Endothelial cell of umbilical vein (primary cell): ENCODE data around the gene SPRED1. TPM values are rescaled to one million over a fixed set of nuclear protein-coding genes. Genes with fewer than 3 reads are reported as not detected.

ENCODE experiments used
- BruUV-seq: library from RNA; stranded (reverse); fragments of 400-500 nt; replicated peaks from 2 replicates; lab custom pipeline; 2021; lab: Mats Ljungman, UMichigan
- CTCF ChIA-PET: fragments of 300-600, 350-600 bp; sonication (Branson Sonifier 250); formaldehyde crosslinking; loops from one replicate; lab custom pipeline; 2021; ENCODE audit warnings: antibody characterized with exemption, inconsistent platforms; lab: Charles Lee
- POLR2A ChIA-PET: fragments of 300-600, 350-600 bp; sonication (Branson Sonifier 250); formaldehyde crosslinking; loops from one replicate; lab custom pipeline; 2021; ENCODE audit warnings: antibody characterized with exemption, inconsistent platforms; lab: Charles Lee
- DNase-seq: peaks from one replicate; pipeline ENCODE4 v3.0.0-alpha.2; 2011; ENCODE audit warnings: low read depth, low spot score
- FAIRE-seq: peaks from 2 replicates; lab custom pipeline; 2011; peaks lifted over from hg19 to GRCh38; lab: Jason Lieb, UNC
- H2AFZ ChIP-seq: 2 replicates; pipeline ENCODE4 v1.6.0; 2012; ENCODE audit warnings: low read depth, low read length, control low read depth, inconsistent platforms
- H3K27ac ChIP-seq: 2 replicates; pipeline ENCODE4 v1.5.1; 2011; ENCODE audit warnings: low read depth, mild to moderate bottlenecking, control low read depth, low read length, moderate library complexity; ENCODE audit not compliant: insufficient read depth
- H3K27me3 ChIP-seq, 2 experiments: 2 replicates each; pipeline versions ENCODE4 v1.6.0 to v1.6.1; 2011; ENCODE audit warnings: low read length in 2 of 2, mixed read lengths in 1 of 2; ENCODE audit not compliant: control insufficient read depth in 2 of 2, insufficient read depth in 2 of 2
- H3K36me3 ChIP-seq, 2 experiments: 2 replicates in 1 of 2; 3 replicates in 1 of 2; pipeline ENCODE4 v1.5.1; 2011; ENCODE audit warnings: low read length in 2 of 2, mild to moderate bottlenecking in 1 of 2, moderate library complexity in 1 of 2; ENCODE audit not compliant: control insufficient read depth in 2 of 2, insufficient read depth in 2 of 2; ENCODE audit errors: extremely low read depth in 1 of 2
- H3K4me1 ChIP-seq: 3 replicates; pipeline ENCODE4 v1.5.1; 2011; ENCODE audit warnings: mild to moderate bottlenecking, low read length; ENCODE audit not compliant: control insufficient read depth, insufficient read depth; ENCODE audit errors: extremely low read depth
- H3K4me2 ChIP-seq: 2 replicates; pipeline ENCODE4 v1.6.1; 2011; ENCODE audit warnings: low read length, control low read depth, mixed read lengths; ENCODE audit not compliant: insufficient read depth
- H3K4me3 ChIP-seq, 3 experiments: fragments of 200-600 bp in 1 of 3; sonication (generic), shearing (Covaris generic) in 1 of 3; replicated peaks in 1 of 3; 2 replicates each; pipeline ENCODE4 v1.5.1; 2011 to 2016; ENCODE audit warnings: control low read depth in 3 of 3, low read length in 3 of 3, mild to moderate bottlenecking in 2 of 3, inconsistent platforms in 1 of 3, low read depth in 1 of 3, moderate library complexity in 1 of 3; ENCODE audit not compliant: insufficient read depth in 1 of 3
- H3K79me2 ChIP-seq: 2 replicates; pipeline ENCODE4 v1.6.0; 2012; ENCODE audit warnings: low read length, inconsistent platforms; ENCODE audit not compliant: control insufficient read depth, insufficient read depth
- H3K9ac ChIP-seq: replicated peaks from 2 replicates; pipeline ENCODE3; 2011; ENCODE audit warnings: low read length, control low read depth; ENCODE audit not compliant: insufficient read depth; ENCODE audit errors: extremely low read depth
- H3K9me1 ChIP-seq: replicated peaks from 3 replicates; pipeline ENCODE4 v1.6.0; 2011; ENCODE audit warnings: mild to moderate bottlenecking, low read length; ENCODE audit not compliant: control insufficient read depth, insufficient read depth; ENCODE audit errors: extremely low read depth
- H3K9me3 ChIP-seq: replicated peaks from 2 replicates; pipeline ENCODE4 v1.5.1; 2012; ENCODE audit warnings: low read length, inconsistent platforms; ENCODE audit not compliant: control insufficient read depth, insufficient read depth
- H4K20me1 ChIP-seq: replicated peaks from 2 replicates; pipeline ENCODE3; 2011; ENCODE audit warnings: mild to moderate bottlenecking, low read length; ENCODE audit not compliant: control insufficient read depth, insufficient read depth; ENCODE audit errors: extremely low read depth
- EZH2 ChIP-seq: IDR thresholded peaks from 2 replicates; pipeline ENCODE4 v1.6.1; 2012; ENCODE audit warnings: borderline replicate concordance, low read depth, mild to moderate bottlenecking, moderate library complexity, low read length, inconsistent platforms; ENCODE audit not compliant: severe bottlenecking
- FOS ChIP-seq: IDR thresholded peaks from 2 replicates; pipeline ENCODE4 v1.6.1; 2011; ENCODE audit warnings: mild to moderate bottlenecking, low read length, moderate library complexity, borderline replicate concordance; ENCODE audit not compliant: insufficient read depth
- GATA2 ChIP-seq: IDR thresholded peaks from 2 replicates; pipeline ENCODE4 v1.7.0; 2011; ENCODE audit warnings: low read depth, mild to moderate bottlenecking, moderate library complexity, mixed read lengths, low read length; ENCODE audit not compliant: insufficient read length, insufficient read depth
- JUN ChIP-seq: IDR thresholded peaks from 2 replicates; pipeline ENCODE4 v1.6.1; 2011; ENCODE audit warnings: borderline replicate concordance, low read depth; ENCODE audit not compliant: insufficient read length, insufficient read depth
- MYC ChIP-seq: IDR thresholded peaks from one replicate; pipeline ENCODE4 v1.6.1; 2011; ENCODE audit warnings: mild to moderate bottlenecking, low read depth, low read length
- POLR2A ChIP-seq: IDR thresholded peaks from 2 replicates; pipeline ENCODE4 v1.6.1; 2012; ENCODE audit warnings: low read depth, mild to moderate bottlenecking, control low read depth, low read length
- POLR2AphosphoS5 ChIP-seq: IDR thresholded peaks from 2 replicates; pipeline ENCODE4 v1.6.1; 2012; ENCODE audit warnings: low read depth, mild to moderate bottlenecking, control low read depth, low read length, moderate library complexity; ENCODE audit not compliant: insufficient read depth
- dilution Hi-C: fragments of 300-500 bp; cut with MboI; formaldehyde crosslinking; loops from one replicate; pipeline ENCODE4 v1.15.0; 2019; ENCODE audit warnings: low sequenced_read_pairs; ENCODE audit not compliant: extremely low pct_ligation_motif_present
- intact Hi-C: fragments of 100-400 bp; cut with micrococcal nuclease; formaldehyde crosslinking; loops from one replicate; pipeline ENCODE4 v1.10.0; 2022
- polyA plus RNA-seq, 4 experiments: library from polyadenylated mRNA; depleted of rRNA in 3 of 4; stranded (reverse) in 3 of 4; unstranded in 1 of 4; fragments of >200 nt; gene quantifications; 2 replicates each; pipeline versions ENCODE4 v1.2.1 to v1.2.3, GENCODE V29; 2011 to 2012; ENCODE audit warnings: missing spikeins in 1 of 4
- total RNA-seq: library from RNA; stranded (reverse); gene quantifications from 2 replicates; pipeline ENCODE4 v1.2.3, GENCODE V29; 2021
- TF ChIP-seq, protein P1 (sequence below), 2 donors: IDR thresholded peaks; 1 replicate in 1 of 2; 2 replicates in 1 of 2; pipeline ENCODE4 v1.5.1; 2011; ENCODE audit warnings: low read length in 2 of 2, mild to moderate bottlenecking in 2 of 2, moderate library complexity in 2 of 2, control low read depth in 1 of 2, inconsistent platforms in 1 of 2, low read depth in 1 of 2; ENCODE audit not compliant: insufficient read depth in 1 of 2; ENCODE audit errors: extremely low read depth in 1 of 2
- TF ChIP-seq, protein P2 (sequence below): IDR thresholded peaks from 2 replicates; pipeline ENCODE4 v1.6.1; 2011; ENCODE audit not compliant: insufficient read depth, insufficient read length

SPRED1 gene
- total and polyA plus RNA-seq, 2 donors (not counting 3 experiments of a cell fraction or from before 2014, with no cell fraction given): 1.3 to 10.7 TPM

DNA sequence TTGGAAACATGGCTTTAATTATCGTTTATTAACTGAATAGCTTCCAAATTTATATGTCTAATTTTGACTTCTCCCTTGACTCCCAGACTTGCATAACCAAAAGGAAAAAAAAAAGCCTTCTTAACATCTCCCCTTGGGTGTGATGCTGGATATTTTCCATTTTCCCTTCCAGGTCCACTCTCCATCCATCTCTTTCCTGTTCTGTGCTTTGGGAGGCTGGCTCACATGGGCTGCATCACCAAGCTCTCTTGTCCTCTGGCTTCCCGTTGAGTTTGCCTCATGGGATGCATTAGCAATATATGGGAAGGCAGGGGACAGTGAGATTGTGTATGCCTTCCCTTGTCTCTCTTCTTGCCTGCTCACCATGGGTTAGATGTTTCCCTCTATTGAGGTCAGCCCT, 123.4 kb downstream of the SPRED1 start:
- intact Hi-C loops (no loop called here), dilution Hi-C loops (no loop called here)
- BruUV-seq: no TSS peak
- no peaks in the 10 kb centered on the region for H3K9me3 ChIP-seq
- H3K27ac ChIP-seq: no peak overlapping the region
- no peaks in the 10 kb centered on the region for H3K36me3 ChIP-seq
- H4K20me1 ChIP-seq: no peaks in the 10 kb centered on the region
- ChIA-PET CTCF (interaction anchor here (1.2 to 2.5 kb wide), 6 partner anchors 11 to 381 kb away, joined by 3 to 11 read pairs (median 6); no protein-coding TSS in a partner anchor), POLR2A (no interaction called here)
- H3K4me2 ChIP-seq: no peak overlapping the region
- no peaks in the 10 kb centered on the region for H3K79me2 ChIP-seq
- no peak for DNase-seq
- no peak overlapping the region for H3K4me3 ChIP-seq
- peaks cover 19% of the 10 kb centered on the region for H3K4me1 ChIP-seq
- H2AFZ ChIP-seq: no peak overlapping the region
- H3K9me1 ChIP-seq: no peaks in the 10 kb centered on the region
- TF ChIP-seq MYC (no peak), JUN (no peak), GATA2 (no peak), EZH2 (no peak), POLR2A (no peak), POLR2AphosphoS5 (no peak), FOS (no peak)
- TF ChIP-seq, protein P1, sequence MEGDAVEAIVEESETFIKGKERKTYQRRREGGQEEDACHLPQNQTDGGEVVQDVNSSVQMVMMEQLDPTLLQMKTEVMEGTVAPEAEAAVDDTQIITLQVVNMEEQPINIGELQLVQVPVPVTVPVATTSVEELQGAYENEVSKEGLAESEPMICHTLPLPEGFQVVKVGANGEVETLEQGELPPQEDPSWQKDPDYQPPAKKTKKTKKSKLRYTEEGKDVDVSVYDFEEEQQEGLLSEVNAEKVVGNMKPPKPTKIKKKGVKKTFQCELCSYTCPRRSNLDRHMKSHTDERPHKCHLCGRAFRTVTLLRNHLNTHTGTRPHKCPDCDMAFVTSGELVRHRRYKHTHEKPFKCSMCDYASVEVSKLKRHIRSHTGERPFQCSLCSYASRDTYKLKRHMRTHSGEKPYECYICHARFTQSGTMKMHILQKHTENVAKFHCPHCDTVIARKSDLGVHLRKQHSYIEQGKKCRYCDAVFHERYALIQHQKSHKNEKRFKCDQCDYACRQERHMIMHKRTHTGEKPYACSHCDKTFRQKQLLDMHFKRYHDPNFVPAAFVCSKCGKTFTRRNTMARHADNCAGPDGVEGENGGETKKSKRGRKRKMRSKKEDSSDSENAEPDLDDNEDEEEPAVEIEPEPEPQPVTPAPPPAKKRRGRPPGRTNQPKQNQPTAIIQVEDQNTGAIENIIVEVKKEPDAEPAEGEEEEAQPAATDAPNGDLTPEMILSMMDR (IDR thresholded peaks at IDR 0.05; ENCODE audit: extremely low read depth in 1 of 2, insufficient read depth in 1 of 2, low read depth in 1 of 2, low read length in 2 of 2): no peak
- TF ChIP-seq, protein P2, sequence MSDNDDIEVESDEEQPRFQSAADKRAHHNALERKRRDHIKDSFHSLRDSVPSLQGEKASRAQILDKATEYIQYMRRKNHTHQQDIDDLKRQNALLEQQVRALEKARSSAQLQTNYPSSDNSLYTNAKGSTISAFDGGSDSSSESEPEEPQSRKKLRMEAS: no peak
- peaks cover 0 to 2% of the 10 kb centered on the region in 2 experiments for H3K27me3 ChIP-seq
- no peak overlapping the region for H3K9ac ChIP-seq
- FAIRE-seq: no peak
